IMR-90 (cell line): ENCODE results near the gene TMEM271. TPM values are rescaled to one million over a fixed set of nuclear protein-coding genes. Genes with fewer than 3 reads are reported as not detected.

Source experiments
- ATAC-seq: fragments of 200-7000 bp; cut with Tn5 transposase; 2 replicates; pipeline ENCODE4 v1.9.1; 2020; ENCODE audit warnings: low read depth, mild to moderate bottlenecking, moderate library complexity
- BruUV-seq: library from RNA; stranded (reverse); fragments of 400-500 nt; replicated peaks from 2 replicates; lab custom pipeline; 2021; lab: Mats Ljungman, UMichigan
- CTCF ChIA-PET: fragments of 300-600 bp; formaldehyde crosslinking; extraction: SDS; loops from one replicate; lab custom pipeline; 2021; ENCODE audit warnings: antibody characterized with exemption; lab: Yijun Ruan, JAX
- POLR2A ChIA-PET: fragments of 300-600 bp; sonication (Branson Sonifier 250); formaldehyde crosslinking; loops from one replicate; lab custom pipeline; 2022; ENCODE audit warnings: antibody characterized with exemption; ENCODE audit not compliant: unreplicated experiment; lab: Charles Lee
- DNase-seq: peaks from one replicate; pipeline ENCODE4 v3.0.0; 2013
- H2AFZ ChIP-seq: replicated peaks from 2 replicates; pipeline ENCODE3; 2013; ENCODE audit warnings: low read length, mild to moderate bottlenecking; ENCODE audit not compliant: poor library complexity
- H2AK5ac ChIP-seq: 2 replicates; pipeline ENCODE4 v1.6.1; 2013; ENCODE audit warnings: low read depth, low read length, inconsistent platforms
- H2AK9ac ChIP-seq: replicated peaks from 2 replicates; pipeline ENCODE3; 2013; ENCODE audit warnings: mild to moderate bottlenecking, low read depth, low read length, moderate library complexity; ENCODE audit not compliant: poor library complexity
- H2BK120ac ChIP-seq: 2 replicates; pipeline ENCODE4 v1.6.1; 2013; ENCODE audit warnings: low read depth, low read length, inconsistent platforms
- H2BK15ac ChIP-seq: 3 replicates; pipeline ENCODE4 v1.6.1; 2013; ENCODE audit warnings: low read depth, low read length, inconsistent platforms
- H2BK20ac ChIP-seq: 2 replicates; pipeline ENCODE4 v1.6.1; 2013; ENCODE audit warnings: low read depth, mild to moderate bottlenecking, inconsistent platforms, low read length, moderate library complexity
- H2BK5ac ChIP-seq: 2 replicates; pipeline ENCODE4 v1.6.1; 2013; ENCODE audit warnings: mild to moderate bottlenecking, low read depth, low read length, inconsistent platforms; ENCODE audit not compliant: poor library complexity, severe bottlenecking
- H3K14ac ChIP-seq: replicated peaks from 2 replicates; pipeline ENCODE4 v1.6.1; 2013; ENCODE audit warnings: low read depth, low read length, inconsistent platforms
- H3K18ac ChIP-seq: 2 replicates; pipeline ENCODE4 v1.6.1; 2013; ENCODE audit warnings: low read depth, low read length, control low read depth
- H3K23ac ChIP-seq: 2 replicates; pipeline ENCODE4 v1.6.1; 2013; ENCODE audit warnings: low read depth, low read length, inconsistent platforms
- H3K27ac ChIP-seq: 2 replicates; pipeline ENCODE4 v1.5.1; 2013; ENCODE audit warnings: mild to moderate bottlenecking, control low read depth, low read length; ENCODE audit not compliant: insufficient read depth
- H3K27me3 ChIP-seq: 2 replicates; pipeline ENCODE4 v1.6.1; 2013; ENCODE audit warnings: low read length; ENCODE audit not compliant: control insufficient read depth, insufficient read depth
- H3K36me3 ChIP-seq: 2 replicates; pipeline ENCODE4 v1.6.1; 2013; ENCODE audit warnings: low read length, mixed read lengths; ENCODE audit not compliant: control insufficient read depth, insufficient read depth
- H3K4ac ChIP-seq: 2 replicates; pipeline ENCODE4 v1.6.1; 2013; ENCODE audit warnings: low read depth, low read length, inconsistent platforms
- H3K4me1 ChIP-seq: 2 replicates; pipeline ENCODE4 v1.6.1; 2013; ENCODE audit warnings: low read length, mixed read lengths; ENCODE audit not compliant: control insufficient read depth, insufficient read depth
- H3K4me2 ChIP-seq: 2 replicates; pipeline ENCODE4 v1.6.1; 2013; ENCODE audit warnings: low read depth, mild to moderate bottlenecking, control low read depth, low read length, moderate library complexity
- H3K4me3 ChIP-seq: 2 replicates; pipeline ENCODE4 v1.5.1; 2013; ENCODE audit warnings: low read depth, mild to moderate bottlenecking, control low read depth, low read length, moderate library complexity; ENCODE audit not compliant: insufficient read depth
- H3K56ac ChIP-seq: 2 replicates; pipeline ENCODE4 v1.6.1; 2013; ENCODE audit warnings: low read length, inconsistent platforms; ENCODE audit not compliant: insufficient read depth; ENCODE audit errors: extremely low read depth
- H3K79me1 ChIP-seq, 2 experiments: 2 replicates each; pipeline ENCODE4 v1.6.1; 2013; ENCODE audit warnings: low read length in 2 of 2, inconsistent platforms in 1 of 2, low read depth in 1 of 2
- H3K9ac ChIP-seq: 2 replicates; pipeline ENCODE4 v1.6.1; 2013; ENCODE audit warnings: low read depth, low read length, control low read depth
- H3K9me1 ChIP-seq: 2 replicates; pipeline ENCODE4 v1.6.1; 2013; ENCODE audit warnings: low read length, inconsistent platforms; ENCODE audit not compliant: insufficient read depth
- H3K9me3 ChIP-seq: 2 replicates; pipeline ENCODE4 v1.6.1; 2013; ENCODE audit warnings: low read length; ENCODE audit not compliant: control insufficient read depth, insufficient read depth
- H4K20me1 ChIP-seq: 2 replicates; pipeline ENCODE4 v1.6.1; 2013; ENCODE audit warnings: low read length, inconsistent platforms; ENCODE audit not compliant: insufficient read depth
- H4K5ac ChIP-seq: 2 replicates; pipeline ENCODE4 v1.6.1; 2013; ENCODE audit warnings: mild to moderate bottlenecking, low read depth, low read length, control low read depth
- H4K8ac ChIP-seq, 2 experiments: 2 replicates each; pipeline ENCODE4 v1.6.1; 2013; ENCODE audit warnings: low read depth in 2 of 2, low read length in 2 of 2, control low read depth in 1 of 2, inconsistent platforms in 1 of 2
- H4K91ac ChIP-seq: 2 replicates; pipeline ENCODE4 v1.6.1; 2013; ENCODE audit warnings: low read depth, low read length, inconsistent platforms; ENCODE audit not compliant: insufficient read depth
- BHLHE40 ChIP-seq: fragments of 150-350 bp; IDR thresholded peaks from 2 replicates; pipeline ENCODE4 v1.6.1; 2016; ENCODE audit warnings: mild to moderate bottlenecking, low read depth, low read length
- CEBPB ChIP-seq: IDR thresholded peaks from 2 replicates; pipeline ENCODE4 v1.6.1; 2012; ENCODE audit warnings: low read depth, low read length, improper control_type of control experiment
- CHD1 ChIP-seq: IDR thresholded peaks from 2 replicates; pipeline ENCODE4 v1.6.1; 2012; ENCODE audit warnings: low read depth, low read length, improper control_type of control experiment
- MAFK ChIP-seq: IDR thresholded peaks from 2 replicates; pipeline ENCODE4 v1.6.1; 2012; ENCODE audit warnings: low read depth, low read length, improper control_type of control experiment
- MAZ ChIP-seq: IDR thresholded peaks from 2 replicates; pipeline ENCODE4 v1.6.1; 2012; ENCODE audit warnings: low read depth, mild to moderate bottlenecking, low read length, improper control_type of control experiment, moderate library complexity, borderline replicate concordance
- NFE2L2 ChIP-seq: fragments of 150-350 bp; IDR thresholded peaks from 2 replicates; pipeline ENCODE4 v1.6.1; 2016; ENCODE audit warnings: low read depth, mild to moderate bottlenecking, low read length
- POLR2A ChIP-seq: IDR thresholded peaks from 2 replicates; pipeline ENCODE4 v1.6.1; 2012; ENCODE audit warnings: mild to moderate bottlenecking, low read depth, low read length
- RAD21 ChIP-seq: IDR thresholded peaks from 2 replicates; pipeline ENCODE4 v1.6.1; 2012; ENCODE audit warnings: low read length, improper control_type of control experiment
- RCOR1 ChIP-seq: IDR thresholded peaks from 2 replicates; pipeline ENCODE4 v1.6.1; 2012; ENCODE audit warnings: mild to moderate bottlenecking, low read length, improper control_type of control experiment; ENCODE audit not compliant: insufficient replicate concordance
- RFX5 ChIP-seq: IDR thresholded peaks from 2 replicates; pipeline ENCODE4 v1.8.0; 2012; ENCODE audit warnings: low read depth, mild to moderate bottlenecking, low read length, moderate library complexity
- SMC3 ChIP-seq: fragments of 150-350 bp; IDR thresholded peaks from 2 replicates; pipeline ENCODE4 v1.6.1; 2016; ENCODE audit warnings: low read depth, mild to moderate bottlenecking, antibody characterized with exemption, low read length, moderate library complexity
- WGBS, 2 experiments: methylation state at CpG; one replicate each; pipeline versions ENCODE4 v1.1.5 to v1.1.7; 2013; ENCODE audit warnings: missing lambda C conversion rate in 2 of 2; ENCODE audit not compliant: insufficient read length in 1 of 2; ENCODE audit errors: extremely low coverage in 2 of 2; 5-methylcytosine and 5-hydroxymethylcytosine counted together
- dilution Hi-C: fragments of 300-500 bp; cut with HindIII; formaldehyde crosslinking; loops from one replicate; pipeline ENCODE4 v1.14.3; 2018; ENCODE audit warnings: low sequenced_read_pairs; ENCODE audit not compliant: unreplicated experiment
- in situ Hi-C: fragments of 300-500 bp; cut with MboI; formaldehyde crosslinking; loops from 3 replicates; pipeline ENCODE4 v1.14.3; 2019; ENCODE audit warnings: low sequenced_read_pairs, inconsistent platforms, mixed read lengths
- intact Hi-C: fragments of 100-400 bp; cut with micrococcal nuclease; formaldehyde crosslinking; loops from 2 replicates; pipeline ENCODE4 v1.10.0; 2022
- polyA plus RNA-seq, 3 experiments: library from polyadenylated mRNA; depleted of rRNA; stranded (reverse); fragments of >200 nt; gene quantifications; 2 replicates each; pipeline ENCODE4 v1.2.3, GENCODE V29; 2012; ENCODE audit warnings: low replicate concordance in 1 of 3
- total RNA-seq: library from RNA; depleted of rRNA; stranded (reverse); fragments of >200 nt; gene quantifications from 2 replicates; pipeline ENCODE4 v1.2.3, GENCODE V29; 2012
- TF ChIP-seq, protein P1 (sequence below): conservative IDR thresholded peaks from 2 replicates; pipeline ENCODE4 v1.5.1; 2012; ENCODE audit warnings: mild to moderate bottlenecking, low read depth, low read length, improper control_type of control experiment
- TF ChIP-seq, protein P2 (sequence below): fragments of 150-350 bp; IDR thresholded peaks from 2 replicates; pipeline ENCODE4 v1.6.1; 2017; ENCODE audit warnings: mild to moderate bottlenecking, antibody characterized with exemption, low read length, low read depth

TMEM271 gene
- total and polyA plus RNA-seq, 2 of the 4 experiments (the other 2 are of a cell fraction): not detected

DNA sequence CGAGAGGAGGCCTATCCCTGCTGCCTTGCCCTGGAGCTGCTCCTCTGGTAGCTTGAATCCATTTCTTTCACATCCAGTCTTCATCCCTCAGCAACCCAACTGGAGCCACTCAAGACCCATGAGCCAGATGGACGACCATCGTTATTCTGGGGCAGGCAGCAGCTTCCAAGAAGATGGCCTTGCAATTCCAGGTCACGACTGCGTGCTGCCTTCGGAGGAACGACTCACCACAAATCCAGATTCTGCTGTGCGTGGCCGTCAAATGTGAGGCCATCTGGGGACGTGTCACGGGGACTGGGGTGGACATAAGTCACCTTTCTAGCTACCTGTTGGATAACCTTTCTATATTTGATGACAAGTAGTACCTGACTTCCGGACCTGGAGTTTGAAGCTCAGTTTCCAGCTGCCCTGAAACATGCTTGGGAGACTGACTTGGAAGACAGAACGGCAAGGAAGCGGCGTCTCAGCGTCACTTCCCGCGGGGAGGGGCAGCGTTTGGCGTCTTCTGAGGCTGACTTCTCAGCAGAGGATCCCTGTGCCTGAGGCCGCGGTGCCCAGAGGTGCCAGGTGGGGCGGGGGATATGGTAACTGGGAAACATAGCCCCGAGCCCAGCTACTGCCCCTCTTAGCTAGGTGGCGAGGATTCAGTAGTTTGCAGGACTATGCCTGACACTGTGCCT is 11.7 kb upstream of the TMEM271 start:
- no peak for TF ChIP-seq CEBPB
- no peak for TF ChIP-seq RFX5
- no peak for TF ChIP-seq MAZ
- no peak for TF ChIP-seq BHLHE40
- no peak for TF ChIP-seq POLR2A
- TF ChIP-seq SMC3: no peak
- TF ChIP-seq NFE2L2: no peak
- TF ChIP-seq CHD1: no peak
- no peak for TF ChIP-seq RAD21
- TF ChIP-seq MAFK: no peak
- TF ChIP-seq, protein P1, sequence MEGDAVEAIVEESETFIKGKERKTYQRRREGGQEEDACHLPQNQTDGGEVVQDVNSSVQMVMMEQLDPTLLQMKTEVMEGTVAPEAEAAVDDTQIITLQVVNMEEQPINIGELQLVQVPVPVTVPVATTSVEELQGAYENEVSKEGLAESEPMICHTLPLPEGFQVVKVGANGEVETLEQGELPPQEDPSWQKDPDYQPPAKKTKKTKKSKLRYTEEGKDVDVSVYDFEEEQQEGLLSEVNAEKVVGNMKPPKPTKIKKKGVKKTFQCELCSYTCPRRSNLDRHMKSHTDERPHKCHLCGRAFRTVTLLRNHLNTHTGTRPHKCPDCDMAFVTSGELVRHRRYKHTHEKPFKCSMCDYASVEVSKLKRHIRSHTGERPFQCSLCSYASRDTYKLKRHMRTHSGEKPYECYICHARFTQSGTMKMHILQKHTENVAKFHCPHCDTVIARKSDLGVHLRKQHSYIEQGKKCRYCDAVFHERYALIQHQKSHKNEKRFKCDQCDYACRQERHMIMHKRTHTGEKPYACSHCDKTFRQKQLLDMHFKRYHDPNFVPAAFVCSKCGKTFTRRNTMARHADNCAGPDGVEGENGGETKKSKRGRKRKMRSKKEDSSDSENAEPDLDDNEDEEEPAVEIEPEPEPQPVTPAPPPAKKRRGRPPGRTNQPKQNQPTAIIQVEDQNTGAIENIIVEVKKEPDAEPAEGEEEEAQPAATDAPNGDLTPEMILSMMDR: no peak
- TF ChIP-seq, protein P2, sequence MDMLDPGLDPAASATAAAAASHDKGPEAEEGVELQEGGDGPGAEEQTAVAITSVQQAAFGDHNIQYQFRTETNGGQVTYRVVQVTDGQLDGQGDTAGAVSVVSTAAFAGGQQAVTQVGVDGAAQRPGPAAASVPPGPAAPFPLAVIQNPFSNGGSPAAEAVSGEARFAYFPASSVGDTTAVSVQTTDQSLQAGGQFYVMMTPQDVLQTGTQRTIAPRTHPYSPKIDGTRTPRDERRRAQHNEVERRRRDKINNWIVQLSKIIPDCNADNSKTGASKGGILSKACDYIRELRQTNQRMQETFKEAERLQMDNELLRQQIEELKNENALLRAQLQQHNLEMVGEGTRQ: no peak
- no peak for TF ChIP-seq RCOR1
- H3K9ac ChIP-seq: no peak overlapping the region
- H4K91ac ChIP-seq: no peak overlapping the region
- no peak overlapping the region for H2BK15ac ChIP-seq
- H3K4me2 ChIP-seq: no peak overlapping the region
- ChIA-PET POLR2A (no interaction called here), CTCF (no interaction called here)
- H3K4me3 ChIP-seq: no peak overlapping the region
- H2AFZ ChIP-seq: no peak overlapping the region
- no peaks in the 10 kb centered on the region for H3K36me3 ChIP-seq
- ATAC-seq: no peak
- H3K4ac ChIP-seq: no peak overlapping the region
- no peak overlapping the region for H3K56ac ChIP-seq
- H3K18ac ChIP-seq: no peak overlapping the region
- peaks cover 4% of the 10 kb centered on the region for H3K9me3 ChIP-seq
- intact Hi-C loops (no loop called here), dilution Hi-C loops (no loop called here), in situ Hi-C loops (no loop called here)
- no peak overlapping the region for H2BK5ac ChIP-seq
- no peak overlapping the region for H4K5ac ChIP-seq
- no peaks in the 10 kb centered on the region for H3K27me3 ChIP-seq
- no peak overlapping the region for H2BK120ac ChIP-seq
- H3K23ac ChIP-seq: no peak overlapping the region
- no peak overlapping the region for H2BK20ac ChIP-seq
- DNase-seq: no peak
- H3K14ac ChIP-seq: no peak overlapping the region
- H2AK9ac ChIP-seq: no peak overlapping the region
- H3K27ac ChIP-seq: no peak overlapping the region
- no peak overlapping the region for H4K8ac ChIP-seq
- no peaks in the 10 kb centered on the region for H4K20me1 ChIP-seq
- no peaks in the 10 kb centered on the region for H3K9me1 ChIP-seq
- no TSS peak for BruUV-seq
- H2AK5ac ChIP-seq: no peak overlapping the region
- H3K4me1 ChIP-seq: no peaks in the 10 kb centered on the region
- WGBS, 2 experiments: 72% methylated on average over 5 of the region's 25 CpGs; no CpG with 5 or more reads in 1 of the 2 experiments
- no peaks in the 10 kb centered on the region for H3K79me1 ChIP-seq
